PC-9 (cell line): ENCODE results near the gene TOPAZ1.

Source experiments
- EZH2 ChIP-seq: fragments of 200-600 bp; sonication (generic); IDR thresholded peaks from 2 replicates; pipeline ENCODE4 v1.8.0; 2017; ENCODE audit warnings: antibody characterized with exemption, low read depth
- TF ChIP-seq, protein P1 (sequence below): fragments of 200-600 bp; sonication (generic); conservative IDR thresholded peaks from 2 replicates; pipeline ENCODE4 v1.6.1; 2017; ENCODE audit warnings: mixed run types, antibody characterized with exemption, mild to moderate bottlenecking, moderate library complexity

DNA sequence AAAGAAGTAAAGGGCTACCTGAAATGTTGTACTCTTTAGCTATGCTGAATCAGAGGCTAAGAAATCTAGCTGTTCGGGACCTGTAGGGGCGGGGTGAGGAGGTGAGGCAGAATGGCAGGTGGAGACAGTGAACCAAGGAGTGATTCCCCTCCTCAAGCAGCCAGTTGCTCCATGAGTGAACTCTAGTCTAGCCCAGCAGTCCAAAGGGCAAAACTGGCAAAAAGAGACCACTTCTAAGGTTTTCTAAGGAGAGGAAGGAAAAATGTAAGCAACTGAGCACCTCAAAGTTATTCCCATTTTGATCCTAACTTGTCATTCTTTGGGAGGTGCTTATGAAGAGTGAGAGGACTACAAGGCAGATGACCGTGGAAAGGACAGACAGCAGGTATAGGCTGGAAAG, 19.3 kb upstream of the TOPAZ1 start:
- TF ChIP-seq, protein P1, sequence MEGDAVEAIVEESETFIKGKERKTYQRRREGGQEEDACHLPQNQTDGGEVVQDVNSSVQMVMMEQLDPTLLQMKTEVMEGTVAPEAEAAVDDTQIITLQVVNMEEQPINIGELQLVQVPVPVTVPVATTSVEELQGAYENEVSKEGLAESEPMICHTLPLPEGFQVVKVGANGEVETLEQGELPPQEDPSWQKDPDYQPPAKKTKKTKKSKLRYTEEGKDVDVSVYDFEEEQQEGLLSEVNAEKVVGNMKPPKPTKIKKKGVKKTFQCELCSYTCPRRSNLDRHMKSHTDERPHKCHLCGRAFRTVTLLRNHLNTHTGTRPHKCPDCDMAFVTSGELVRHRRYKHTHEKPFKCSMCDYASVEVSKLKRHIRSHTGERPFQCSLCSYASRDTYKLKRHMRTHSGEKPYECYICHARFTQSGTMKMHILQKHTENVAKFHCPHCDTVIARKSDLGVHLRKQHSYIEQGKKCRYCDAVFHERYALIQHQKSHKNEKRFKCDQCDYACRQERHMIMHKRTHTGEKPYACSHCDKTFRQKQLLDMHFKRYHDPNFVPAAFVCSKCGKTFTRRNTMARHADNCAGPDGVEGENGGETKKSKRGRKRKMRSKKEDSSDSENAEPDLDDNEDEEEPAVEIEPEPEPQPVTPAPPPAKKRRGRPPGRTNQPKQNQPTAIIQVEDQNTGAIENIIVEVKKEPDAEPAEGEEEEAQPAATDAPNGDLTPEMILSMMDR = no peak
- no peak for TF ChIP-seq EZH2
